ENCODE measurements around the gene NAPA.

The NAPA gene

GRCh38 chr19:47521473-47522180, 6.8 kb upstream of the NAPA start:
- no peak for DNase-seq

GRCh38 chr19:47520839-47521238, 6.0 kb upstream of the NAPA start:
- no peak for DNase-seq

GRCh38 chr19:47520343-47520806, 5.5 kb upstream of the NAPA start:
- no peak for DNase-seq

GRCh38 chr19:47518854-47519253, 4.0 kb upstream of the NAPA start:
- DNase-seq: no peak

- no peak for DNase-seq
Measured at GRCh38 chr19:47518139-47518538, 3.3 kb upstream of the NAPA start.

- no peak for DNase-seq
Measured at GRCh38 chr19:47514151-47514868, 553 bp downstream of the NAPA start.

GRCh38 chr19:47512948-47513319, 1.9 kb downstream of the NAPA start:
- no peak for DNase-seq

GRCh38 chr19:47512183-47512947, 2.5 kb downstream of the NAPA start:
- DNase-seq: no peak

- DNase-seq: no peak
Measured at GRCh38 chr19:47511681-47512080, 3.2 kb downstream of the NAPA start.

- no peak for DNase-seq
Measured at GRCh38 chr19:47511128-47511517, 3.7 kb downstream of the NAPA start.

GRCh38 chr19:47510516-47511127, 4.2 kb downstream of the NAPA start:
- no peak for DNase-seq

GRCh38 chr19:47509973-47510372, 4.9 kb downstream of the NAPA start:
- DNase-seq: no peak

- DNase-seq: no peak
Measured at GRCh38 chr19:47509170-47509847, 5.6 kb downstream of the NAPA start.

GRCh38 chr19:47508721-47509120, 6.1 kb downstream of the NAPA start:
- no peak for DNase-seq

- no peak for DNase-seq
Measured at GRCh38 chr19:47507924-47508553, 6.8 kb downstream of the NAPA start.

- no peak for DNase-seq
Measured at GRCh38 chr19:47507012-47507411, 7.9 kb downstream of the NAPA start.

- DNase-seq: no peak
Measured at GRCh38 chr19:47506459-47506858, 8.4 kb downstream of the NAPA start.

GRCh38 chr19:47505506-47505905, 9.4 kb downstream of the NAPA start:
- no peak for DNase-seq

- DNase-seq: no peak
Measured at GRCh38 chr19:47503826-47504150, 11.1 kb downstream of the NAPA start.

GRCh38 chr19:47503130-47503825, 11.6 kb downstream of the NAPA start:
- DNase-seq: no peak

Measured in NCI-H2081 treated with DMSO at 0.1 percent for 48 hours (cell line).